ENCODE measurements around the gene MEAK7. TPM values are rescaled to one million over a fixed set of nuclear protein-coding genes. Genes with fewer than 3 reads are reported as not detected.
"Not testable (repeated sequence)": the region's sequence is repeated elsewhere in the genome, so short reads cannot be mapped to it uniquely, and the experiment has no call there.

MEAK7 gene
- total RNA-seq, 1 donor from 2014 or later = 28.5 TPM

DNA sequence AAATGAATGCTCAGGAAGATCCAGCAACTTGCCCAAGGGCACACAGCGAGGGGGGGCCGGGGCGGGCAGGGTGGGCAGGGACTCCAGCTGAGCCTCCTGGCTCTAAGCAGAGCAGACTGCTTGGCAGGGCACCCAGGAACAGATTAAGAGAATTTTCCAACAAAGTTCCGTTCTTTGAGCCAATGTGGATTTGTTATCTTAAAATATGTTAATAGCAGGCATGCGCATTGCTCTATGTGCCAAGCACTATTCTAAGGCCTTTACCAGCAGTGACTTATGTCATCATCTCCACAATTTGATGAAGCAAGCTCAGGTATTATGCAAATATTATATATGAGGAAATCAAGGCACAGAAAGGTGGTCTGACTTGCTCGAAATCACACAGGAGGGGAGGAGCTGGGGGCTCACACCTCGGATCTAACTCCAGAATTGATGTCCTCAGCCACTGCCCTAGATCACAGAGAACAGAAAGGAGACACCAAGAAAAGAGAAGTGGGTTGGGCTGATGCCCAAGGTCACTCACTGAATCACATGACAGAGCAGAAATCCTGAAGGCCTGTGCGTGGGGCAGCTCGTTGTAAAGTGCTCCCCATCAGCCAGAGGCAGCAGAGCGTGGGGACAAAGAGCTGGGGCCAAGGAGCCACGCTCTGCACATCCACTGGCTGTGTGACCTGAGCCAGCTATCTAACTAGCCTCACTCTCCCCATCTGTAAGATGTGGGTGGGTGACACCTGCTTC is 23.2 kb upstream of the MEAK7 start:
- intact Hi-C loops (cut with DNase I) = no loop called here
- no peak for DNase-seq (ENCODE audit: extremely low spot score in 2 of 2)

DNA sequence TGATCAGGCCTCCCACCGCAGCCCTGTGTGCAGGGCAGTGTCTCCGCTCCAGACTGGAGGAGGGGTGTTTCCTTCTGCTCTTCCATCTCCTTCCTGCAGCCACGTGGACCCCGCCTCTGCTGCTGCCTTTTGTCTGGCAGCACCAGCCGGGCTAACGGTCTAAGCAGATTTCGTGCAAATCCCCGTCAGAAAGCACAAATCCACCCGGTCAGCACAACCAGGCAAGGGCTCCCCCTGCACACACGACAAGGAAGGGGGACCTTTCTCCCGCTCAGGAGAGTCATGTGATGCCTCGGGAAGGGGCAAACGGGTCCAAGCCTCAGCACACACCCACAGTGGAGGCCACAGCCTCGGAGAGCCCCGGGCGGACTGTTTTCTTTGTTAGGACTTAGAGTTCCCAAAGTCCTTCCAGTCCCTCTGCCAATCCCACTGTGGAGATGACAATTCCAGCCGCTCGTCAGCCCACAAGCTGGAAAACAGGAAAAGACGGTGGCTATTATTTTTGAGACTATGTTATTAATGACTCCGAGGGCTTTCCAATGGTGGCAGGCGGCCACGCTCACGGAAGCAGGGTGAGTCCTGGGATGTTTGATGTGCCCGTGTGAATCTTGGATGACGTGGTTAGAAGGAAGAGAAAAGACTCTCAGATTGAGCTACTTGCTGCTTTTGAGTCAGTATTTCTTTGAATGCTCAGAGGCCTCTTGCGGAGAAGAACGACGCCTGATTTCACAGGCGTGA is 22.5 kb upstream of the MEAK7 start:
- Histone ChIP-seq H3K4me1 (peaks cover 33% of the 10 kb centered on the region), H3K36me3 (no peaks in the 10 kb centered on the region), H3K9me3 (no peaks in the 10 kb centered on the region), H3K4me3 (peak overlapping the region in 1 of 2 donors; percentile 20), H3K27me3 (no peaks in the 10 kb centered on the region), H3K27ac (peak overlapping the region; percentile 69)
- TF ChIP-seq POLR2AphosphoS5 (IDR thresholded peaks at IDR 0.05; ENCODE audit: insufficient read depth in 1 of 2, low read depth in 1 of 2) (peak; percentile 27 to 69), POLR2A (IDR thresholded peaks at IDR 0.05) (no peak)
- intact Hi-C loops (cut with DNase I) = no loop called here
- DNase-seq (ENCODE audit: extremely low spot score in 2 of 2) = no peak

More for the DNA sequence above, 23.2 kb upstream of the MEAK7 start:
- peak overlapping the region in 1 of 2 donors; percentile 20 for H3K4me3 ChIP-seq
- H3K36me3 ChIP-seq = no peaks in the 10 kb centered on the region
- peak overlapping the region; percentile 69 for H3K27ac ChIP-seq
- no peaks in the 10 kb centered on the region for H3K9me3 ChIP-seq
- H3K27me3 ChIP-seq = no peaks in the 10 kb centered on the region
- TF ChIP-seq POLR2AphosphoS5 (IDR thresholded peaks at IDR 0.05; ENCODE audit: insufficient read depth in 1 of 2, low read depth in 1 of 2) (no peak), POLR2A (IDR thresholded peaks at IDR 0.05) (no peak)
- TF ChIP-seq, protein P1, sequence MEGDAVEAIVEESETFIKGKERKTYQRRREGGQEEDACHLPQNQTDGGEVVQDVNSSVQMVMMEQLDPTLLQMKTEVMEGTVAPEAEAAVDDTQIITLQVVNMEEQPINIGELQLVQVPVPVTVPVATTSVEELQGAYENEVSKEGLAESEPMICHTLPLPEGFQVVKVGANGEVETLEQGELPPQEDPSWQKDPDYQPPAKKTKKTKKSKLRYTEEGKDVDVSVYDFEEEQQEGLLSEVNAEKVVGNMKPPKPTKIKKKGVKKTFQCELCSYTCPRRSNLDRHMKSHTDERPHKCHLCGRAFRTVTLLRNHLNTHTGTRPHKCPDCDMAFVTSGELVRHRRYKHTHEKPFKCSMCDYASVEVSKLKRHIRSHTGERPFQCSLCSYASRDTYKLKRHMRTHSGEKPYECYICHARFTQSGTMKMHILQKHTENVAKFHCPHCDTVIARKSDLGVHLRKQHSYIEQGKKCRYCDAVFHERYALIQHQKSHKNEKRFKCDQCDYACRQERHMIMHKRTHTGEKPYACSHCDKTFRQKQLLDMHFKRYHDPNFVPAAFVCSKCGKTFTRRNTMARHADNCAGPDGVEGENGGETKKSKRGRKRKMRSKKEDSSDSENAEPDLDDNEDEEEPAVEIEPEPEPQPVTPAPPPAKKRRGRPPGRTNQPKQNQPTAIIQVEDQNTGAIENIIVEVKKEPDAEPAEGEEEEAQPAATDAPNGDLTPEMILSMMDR (IDR thresholded peaks at IDR 0.05) = no peak
- H3K4me1 ChIP-seq = peaks cover 41% of the 10 kb centered on the region

DNA sequence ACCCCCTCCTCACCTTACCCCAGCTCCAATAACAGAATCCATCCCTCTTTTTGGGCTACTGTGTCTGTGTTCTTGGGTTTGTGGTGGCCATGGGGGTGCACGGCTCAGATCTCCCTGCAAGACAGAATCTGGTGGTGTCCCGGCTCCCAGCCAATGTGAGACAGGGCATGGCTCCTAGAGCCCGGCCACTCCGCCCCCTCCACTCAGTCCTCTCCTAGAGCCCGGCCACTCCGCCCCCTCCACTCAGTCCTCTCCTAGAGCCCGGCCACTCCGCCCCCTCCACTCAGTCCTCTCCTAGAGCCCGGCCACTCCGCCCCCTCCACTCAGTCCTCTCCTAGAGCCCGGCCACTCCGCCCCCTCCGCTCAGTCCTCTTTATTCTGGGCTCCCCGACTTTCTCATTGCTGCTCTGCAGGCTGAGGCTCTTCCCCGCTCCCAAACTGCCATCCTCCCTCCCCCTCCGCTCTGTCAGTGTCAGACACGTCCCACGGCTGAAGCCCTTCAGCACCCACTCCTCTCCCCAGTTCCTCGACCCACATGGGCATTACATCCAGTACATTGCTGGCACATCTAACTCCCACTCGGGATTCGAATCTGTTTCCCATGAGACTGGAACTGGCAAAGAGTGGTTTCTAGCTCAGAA is 20.6 kb upstream of the MEAK7 start:
- intact Hi-C loops (cut with DNase I); DNase-seq (ENCODE audit: extremely low spot score in 2 of 2); H3K27me3 ChIP-seq; H3K27ac ChIP-seq; H3K9me3 ChIP-seq; H3K36me3 ChIP-seq; H3K4me3 ChIP-seq: not testable (repeated sequence)
- peaks cover 23% of the 10 kb centered on the region for H3K4me1 ChIP-seq

DNA sequence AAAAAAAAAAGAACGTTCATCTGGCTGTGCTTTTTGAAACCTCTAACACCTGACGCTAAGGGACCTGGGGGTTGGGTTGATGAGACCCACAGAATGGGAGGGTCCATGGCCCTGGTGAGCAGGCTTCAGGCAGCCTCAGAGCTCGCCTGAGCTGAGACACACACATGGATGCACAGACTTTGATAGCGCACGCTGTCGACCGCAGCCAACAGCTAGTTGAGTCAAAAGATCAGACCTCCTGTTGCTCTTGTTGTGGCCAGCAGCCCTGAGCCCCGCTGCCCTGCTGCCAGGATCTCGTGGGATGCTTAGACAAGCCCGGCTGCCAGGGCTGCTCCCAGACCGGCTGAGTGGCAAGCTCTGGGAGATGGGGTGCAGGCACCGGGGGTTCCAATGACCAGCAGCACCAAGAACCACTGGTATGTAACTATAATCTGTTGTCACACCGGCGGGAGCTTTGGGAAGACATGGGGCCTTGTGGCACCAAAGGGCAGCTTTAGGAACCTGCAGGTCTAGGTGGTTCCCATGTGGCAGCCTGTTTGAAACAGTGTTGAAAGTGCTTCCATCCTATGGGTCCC is 20.0 kb upstream of the MEAK7 start:
- Histone ChIP-seq H3K36me3 (no peaks in the 10 kb centered on the region), H3K4me1 (peaks cover 23% of the 10 kb centered on the region), H3K27me3 (no peaks in the 10 kb centered on the region), H3K27ac (no peak overlapping the region), H3K9me3 (no peaks in the 10 kb centered on the region), H3K4me3 (no peak overlapping the region)
- no peak for TF ChIP-seq POLR2A (IDR thresholded peaks at IDR 0.05)
- TF ChIP-seq, protein P1 (IDR thresholded peaks at IDR 0.05) = no peak
- no peak for TF ChIP-seq POLR2AphosphoS5 (IDR thresholded peaks at IDR 0.05; ENCODE audit: insufficient read depth in 1 of 2, low read depth in 1 of 2)
- no peak for DNase-seq (ENCODE audit: extremely low spot score in 2 of 2)
- intact Hi-C loops (cut with DNase I) = no loop called here

DNA sequence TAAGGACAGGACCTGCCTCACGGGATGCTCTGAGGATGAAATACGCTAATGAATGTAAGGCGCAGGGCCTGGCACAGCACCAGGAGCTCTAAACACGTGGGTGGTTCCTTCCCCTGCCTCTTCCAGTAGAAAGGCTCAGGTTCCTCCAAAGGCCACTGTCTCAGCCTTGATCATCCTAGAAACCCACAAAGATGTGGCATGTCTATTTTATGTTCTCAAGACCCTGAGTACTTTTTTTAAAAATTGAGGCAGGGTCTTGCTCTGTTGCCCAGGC is 17.0 kb upstream of the MEAK7 start:
- Histone ChIP-seq H3K9me3 (no peaks in the 10 kb centered on the region), H3K27ac (no peak overlapping the region), H3K4me3 (no peak overlapping the region), H3K36me3 (no peaks in the 10 kb centered on the region), H3K27me3 (no peaks in the 10 kb centered on the region), H3K4me1 (peaks cover 2% of the 10 kb centered on the region)
- intact Hi-C loops (cut with DNase I) = no loop called here
- DNase-seq (ENCODE audit: extremely low spot score in 2 of 2) = no peak
- TF ChIP-seq POLR2AphosphoS5 (IDR thresholded peaks at IDR 0.05; ENCODE audit: insufficient read depth in 1 of 2, low read depth in 1 of 2) = no peak
- TF ChIP-seq, protein P1 (IDR thresholded peaks at IDR 0.05) = no peak
- TF ChIP-seq POLR2A (IDR thresholded peaks at IDR 0.05) = no peak
